Esophagus muscularis mucosa (tissue), 3 donors: ENCODE measurements around the gene PEPD.

ENCODE experiments used
- CTCF ChIP-seq, 3 experiments: fragments of 200-600 bp in 2 of 3; fragments of 450-650 bp in 1 of 3; sonication (generic) in 2 of 3; IDR thresholded peaks; one replicate each; pipeline ENCODE4 v1.5.1; 2017 to 2019; ENCODE audit warnings: antibody characterized with exemption in 3 of 3, mild to moderate bottlenecking in 2 of 3, moderate library complexity in 1 of 3
- POLR2A ChIP-seq: fragments of 450-650 bp; IDR thresholded peaks from one replicate; pipeline ENCODE4 v1.6.1; 2017; ENCODE audit warnings: antibody characterized with exemption, moderate library complexity, mild to moderate bottlenecking, low read depth
- POLR2AphosphoS5 ChIP-seq, 2 donors: sonication (generic); formaldehyde crosslinking; IDR thresholded peaks; one replicate each; pipeline ENCODE4 v1.6.1; 2017; ENCODE audit warnings: antibody characterized with exemption in 2 of 2

- TF ChIP-seq CTCF (IDR thresholded peaks at IDR 0.05): no peak
- no peak for TF ChIP-seq POLR2AphosphoS5 (IDR thresholded peaks at IDR 0.05)
- no peak for TF ChIP-seq POLR2A
These were observed 2.2 kb downstream of the PEPD start for GRCh38 chr19:33519416-33519815.
